Neural cell (in vitro differentiated cells): ENCODE measurements around the gene RFX6. TPM values are rescaled to one million over a fixed set of nuclear protein-coding genes. Genes with fewer than 3 reads are reported as not detected.

Source experiments
- H2AFZ ChIP-seq: fragments of 200-600, 300-800 bp; sonication (generic), shearing (Covaris generic); 2 replicates; pipeline ENCODE4 v1.6.0; 2014; ENCODE audit warnings: low read depth, mild to moderate bottlenecking, antibody characterized with exemption, low read length, moderate library complexity
- H3F3A ChIP-seq: fragments of 200-600 bp; shearing (Covaris generic); 2 replicates; pipeline ENCODE4 v1.6.1; 2016; ENCODE audit warnings: mild to moderate bottlenecking, moderate library complexity, mixed read lengths, antibody characterized with exemption, low read length; ENCODE audit not compliant: insufficient read depth, poor library complexity, severe bottlenecking
- H3K27ac ChIP-seq: fragments of 200-600, 300-800 bp; sonication (generic), shearing (Covaris generic); 2 replicates; pipeline ENCODE4 v1.5.1; 2014; ENCODE audit warnings: mild to moderate bottlenecking, low read length, moderate library complexity
- H3K27me3 ChIP-seq: fragments of 300-800, 200-600 bp; sonication (generic), shearing (Covaris generic); 2 replicates; pipeline ENCODE4 v1.6.0; 2014; ENCODE audit warnings: mild to moderate bottlenecking, low read depth, low read length, moderate library complexity; ENCODE audit not compliant: insufficient read depth
- H3K36me3 ChIP-seq: fragments of 300-800, 200-600 bp; sonication (generic), shearing (Covaris generic); 2 replicates; pipeline ENCODE4 v1.5.1; 2014; ENCODE audit warnings: mild to moderate bottlenecking, antibody characterized with exemption, low read length, moderate library complexity; ENCODE audit not compliant: insufficient read depth
- H3K4me2 ChIP-seq: fragments of 300-800, 200-600 bp; sonication (generic), shearing (Covaris generic); 2 replicates; pipeline ENCODE4 v1.6.0; 2014; ENCODE audit warnings: mild to moderate bottlenecking, low read length
- H3K4me3 ChIP-seq: fragments of 300-800, 200-600 bp; sonication (generic), shearing (Covaris generic); 2 replicates; pipeline ENCODE4 v1.5.1; 2014; ENCODE audit warnings: mild to moderate bottlenecking, low read length, moderate library complexity
- H3K79me2 ChIP-seq: fragments of 200-600 bp; shearing (Covaris generic); replicated peaks from 2 replicates; pipeline ENCODE4 v1.6.0; 2014; ENCODE audit warnings: mild to moderate bottlenecking, low read length, moderate library complexity; ENCODE audit not compliant: insufficient read depth
- H3K9ac ChIP-seq: fragments of 300-800, 200-600 bp; sonication (generic), shearing (Covaris generic); 2 replicates; pipeline ENCODE4 v1.6.1; 2016; ENCODE audit warnings: mild to moderate bottlenecking, low read length, mixed read lengths
- H3K9me2 ChIP-seq: fragments of 200-600 bp; shearing (Covaris generic); 2 replicates; pipeline ENCODE4 v1.6.1; 2016; ENCODE audit warnings: mild to moderate bottlenecking, low read length, mixed read lengths; ENCODE audit not compliant: insufficient read depth
- H3K9me3 ChIP-seq: fragments of 200-600, 300-800 bp; sonication (generic), shearing (Covaris generic); 2 replicates; pipeline ENCODE4 v1.6.1; 2016; ENCODE audit warnings: mild to moderate bottlenecking, mixed run types, low read length, moderate library complexity, mixed read lengths
- H4K20me1 ChIP-seq: fragments of 200-600 bp; shearing (Covaris generic); 2 replicates; pipeline ENCODE4 v1.6.1; 2016; ENCODE audit warnings: mild to moderate bottlenecking, mixed run types; ENCODE audit not compliant: insufficient read depth
- CTCF ChIP-seq: fragments of 450-650 bp; IDR thresholded peaks from 2 replicates; pipeline ENCODE4 v1.5.1; 2014; ENCODE audit warnings: antibody characterized with exemption, mild to moderate bottlenecking, moderate library complexity; ENCODE audit not compliant: poor library complexity, severe bottlenecking
- EP300 ChIP-seq: fragments of 450-650 bp; conservative IDR thresholded peaks from 2 replicates; pipeline ENCODE4 v1.6.1; 2014; ENCODE audit warnings: antibody characterized with exemption, mild to moderate bottlenecking, moderate library complexity; ENCODE audit not compliant: poor library complexity, severe bottlenecking
- EZH2 ChIP-seq: fragments of 200-600, 300-800 bp; shearing (Covaris generic), sonication (generic); IDR thresholded peaks from 2 replicates; pipeline ENCODE4 v1.6.1; 2014; ENCODE audit warnings: antibody characterized with exemption, low read length, borderline replicate concordance, mild to moderate bottlenecking; ENCODE audit not compliant: insufficient read depth, poor library complexity, severe bottlenecking
- MXI1 ChIP-seq: fragments of 450-650 bp; conservative IDR thresholded peaks from 2 replicates; pipeline ENCODE4 v1.6.1; 2014; ENCODE audit warnings: antibody characterized with exemption, mild to moderate bottlenecking; ENCODE audit not compliant: poor library complexity, severe bottlenecking
- POLR2AphosphoS5 ChIP-seq: IDR thresholded peaks from 2 replicates; pipeline ENCODE4 v1.6.1; 2012
- RAD21 ChIP-seq: fragments of 450-650 bp; conservative IDR thresholded peaks from 2 replicates; pipeline ENCODE4 v1.6.1; 2014; ENCODE audit warnings: antibody characterized with exemption, mild to moderate bottlenecking, moderate library complexity
- SMC3 ChIP-seq: fragments of 450-650 bp; conservative IDR thresholded peaks from 2 replicates; pipeline ENCODE4 v1.6.1; 2014; ENCODE audit warnings: antibody characterized with exemption, mild to moderate bottlenecking, moderate library complexity; ENCODE audit not compliant: poor library complexity
- TAF1 ChIP-seq: IDR thresholded peaks from 2 replicates; pipeline ENCODE4 v1.6.1; 2012; ENCODE audit warnings: low read depth
- polyA plus RNA-seq: library from polyadenylated mRNA; depleted of rRNA; stranded (reverse); fragments of >200 nt; gene quantifications from 2 replicates; pipeline ENCODE4 v1.2.3, GENCODE V29; 2014
- TF ChIP-seq, protein P1 (sequence below): IDR thresholded peaks from 2 replicates; pipeline ENCODE4 v1.6.1; 2012; ENCODE audit warnings: borderline replicate concordance

RFX6 gene
- polyA plus RNA-seq, 1 donor from 2014 or later, result not detected

DNA sequence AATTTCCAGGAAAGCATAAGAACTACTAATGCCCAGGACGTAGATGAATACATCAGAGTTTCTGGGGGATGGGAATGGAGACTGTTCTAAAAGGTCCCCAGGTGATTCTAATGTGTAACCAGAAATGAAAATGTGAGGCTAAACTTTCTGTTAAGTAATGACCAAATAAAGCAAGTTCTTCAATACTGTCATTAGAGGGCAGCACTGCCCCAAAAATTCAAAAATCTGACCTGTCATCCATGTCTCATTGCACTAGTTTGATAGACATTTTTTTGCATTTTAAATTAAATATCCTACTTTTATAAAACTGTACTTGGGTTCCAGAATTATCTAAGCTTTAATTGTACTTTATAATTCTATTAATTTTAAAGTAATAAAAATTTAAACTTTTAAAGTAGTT is 94.9 kb downstream of the RFX6 start:
- Histone ChIP-seq H3K9me3 (no peaks in the 10 kb centered on the region), H2AFZ (no peak overlapping the region), H3K9ac (no peak overlapping the region), H3K27ac (no peak overlapping the region), H4K20me1 (no peaks in the 10 kb centered on the region), H3K4me3 (no peak overlapping the region), H3K9me2 (no peaks in the 10 kb centered on the region), H3K27me3 (no peaks in the 10 kb centered on the region), H3K4me2 (no peak overlapping the region), H3K79me2 (no peaks in the 10 kb centered on the region), H3F3A (no peaks in the 10 kb centered on the region), H3K36me3 (no peaks in the 10 kb centered on the region)
- TF ChIP-seq EP300 (no peak), MXI1 (no peak), RAD21 (peak; percentile 73), SMC3 (peak; percentile 62), EZH2 (no peak), CTCF (peak; percentile 71), POLR2AphosphoS5 (no peak), TAF1 (no peak)
- TF ChIP-seq, protein P1, sequence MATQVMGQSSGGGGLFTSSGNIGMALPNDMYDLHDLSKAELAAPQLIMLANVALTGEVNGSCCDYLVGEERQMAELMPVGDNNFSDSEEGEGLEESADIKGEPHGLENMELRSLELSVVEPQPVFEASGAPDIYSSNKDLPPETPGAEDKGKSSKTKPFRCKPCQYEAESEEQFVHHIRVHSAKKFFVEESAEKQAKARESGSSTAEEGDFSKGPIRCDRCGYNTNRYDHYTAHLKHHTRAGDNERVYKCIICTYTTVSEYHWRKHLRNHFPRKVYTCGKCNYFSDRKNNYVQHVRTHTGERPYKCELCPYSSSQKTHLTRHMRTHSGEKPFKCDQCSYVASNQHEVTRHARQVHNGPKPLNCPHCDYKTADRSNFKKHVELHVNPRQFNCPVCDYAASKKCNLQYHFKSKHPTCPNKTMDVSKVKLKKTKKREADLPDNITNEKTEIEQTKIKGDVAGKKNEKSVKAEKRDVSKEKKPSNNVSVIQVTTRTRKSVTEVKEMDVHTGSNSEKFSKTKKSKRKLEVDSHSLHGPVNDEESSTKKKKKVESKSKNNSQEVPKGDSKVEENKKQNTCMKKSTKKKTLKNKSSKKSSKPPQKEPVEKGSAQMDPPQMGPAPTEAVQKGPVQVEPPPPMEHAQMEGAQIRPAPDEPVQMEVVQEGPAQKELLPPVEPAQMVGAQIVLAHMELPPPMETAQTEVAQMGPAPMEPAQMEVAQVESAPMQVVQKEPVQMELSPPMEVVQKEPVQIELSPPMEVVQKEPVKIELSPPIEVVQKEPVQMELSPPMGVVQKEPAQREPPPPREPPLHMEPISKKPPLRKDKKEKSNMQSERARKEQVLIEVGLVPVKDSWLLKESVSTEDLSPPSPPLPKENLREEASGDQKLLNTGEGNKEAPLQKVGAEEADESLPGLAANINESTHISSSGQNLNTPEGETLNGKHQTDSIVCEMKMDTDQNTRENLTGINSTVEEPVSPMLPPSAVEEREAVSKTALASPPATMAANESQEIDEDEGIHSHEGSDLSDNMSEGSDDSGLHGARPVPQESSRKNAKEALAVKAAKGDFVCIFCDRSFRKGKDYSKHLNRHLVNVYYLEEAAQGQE, result no peak

- Histone ChIP-seq H3K9me2 (no peaks in the 10 kb centered on the region), H3F3A (no peaks in the 10 kb centered on the region), H2AFZ (no peak overlapping the region), H3K4me3 (no peak overlapping the region), H4K20me1 (no peaks in the 10 kb centered on the region), H3K27me3 (no peaks in the 10 kb centered on the region), H3K79me2 (no peaks in the 10 kb centered on the region), H3K9ac (no peak overlapping the region), H3K4me2 (no peak overlapping the region), H3K36me3 (no peaks in the 10 kb centered on the region), H3K27ac (no peak overlapping the region), H3K9me3 (no peaks in the 10 kb centered on the region)
- TF ChIP-seq CTCF (no peak), SMC3 (no peak), EZH2 (no peak), TAF1 (no peak), RAD21 (no peak), EP300 (no peak), MXI1 (no peak), POLR2AphosphoS5 (no peak)
- TF ChIP-seq, protein P1, result no peak
Measured at GRCh38 chr6:116973976-116974375, 96.9 kb downstream of the RFX6 start.
